Measurements from ENCODE around the gene ZFAND3. TPM values are rescaled to one million over a fixed set of nuclear protein-coding genes. Genes with fewer than 3 reads are reported as not detected.

ZFAND3 gene
- total RNA-seq, 6 experiments from 2014 or later, result 75.2 to 93.2 (median 87.0) TPM

GRCh38 chr6:37974943-37975342 is 155.4 kb downstream of the ZFAND3 start:
- no peak for TF ChIP-seq CTCF (IDR thresholded peaks at IDR 0.05)
- DNase-seq, result no peak
- Mint-ChIP-seq H3K36me3 (ENCODE audit: low read depth) (peaks cover 33% of the 10 kb centered on the region), H3K4me3 (no peak overlapping the region), H3K27ac (no peak overlapping the region), H3K9me3 (peaks cover 17% of the 10 kb centered on the region; the same call in 1 of the 2 replicates), H3K4me1 (ENCODE audit: low read depth) (peaks cover 34% of the 10 kb centered on the region), H3K27me3 (ENCODE audit: insufficient read depth) (no peaks in the 10 kb centered on the region)

GRCh38 chr6:37977715-37978114 is 158.2 kb downstream of the ZFAND3 start:
- Mint-ChIP-seq H3K4me1 (ENCODE audit: low read depth) (peaks cover 56% of the 10 kb centered on the region), H3K36me3 (ENCODE audit: low read depth) (peaks cover 29% of the 10 kb centered on the region), H3K27me3 (ENCODE audit: insufficient read depth) (no peaks in the 10 kb centered on the region), H3K9me3 (peaks cover 13% of the 10 kb centered on the region; the same call in 1 of the 2 replicates), H3K27ac (no peak overlapping the region), H3K4me3 (no peak overlapping the region)
- no peak for TF ChIP-seq CTCF (IDR thresholded peaks at IDR 0.05)
- no peak for DNase-seq

GRCh38 chr6:37979392-37980221 is 160.1 kb downstream of the ZFAND3 start:
- no peak overlapping the region for H3K27ac Mint-ChIP-seq
- no peaks in the 10 kb centered on the region for H3K27me3 Mint-ChIP-seq (ENCODE audit: insufficient read depth)
- H3K4me3 Mint-ChIP-seq, result no peak overlapping the region
- no peak for TF ChIP-seq CTCF (IDR thresholded peaks at IDR 0.05)
- H3K4me1 Mint-ChIP-seq (ENCODE audit: low read depth), result peaks cover 65% of the 10 kb centered on the region
- peaks cover 13% of the 10 kb centered on the region; the same call in 1 of the 2 replicates for H3K9me3 Mint-ChIP-seq
- DNase-seq, result no peak
- H3K36me3 Mint-ChIP-seq (ENCODE audit: low read depth), result peaks cover 23% of the 10 kb centered on the region

GRCh38 chr6:37980222-37980595 is 160.7 kb downstream of the ZFAND3 start:
- peaks cover 8% of the 10 kb centered on the region; the same call in 1 of the 2 replicates for H3K9me3 Mint-ChIP-seq
- no peak for TF ChIP-seq CTCF (IDR thresholded peaks at IDR 0.05)

GRCh38 chr6:37981626-37982025 is 162.1 kb downstream of the ZFAND3 start:
- no peaks in the 10 kb centered on the region for H3K27me3 Mint-ChIP-seq (ENCODE audit: insufficient read depth)
- peaks cover 75% of the 10 kb centered on the region for H3K4me1 Mint-ChIP-seq (ENCODE audit: low read depth)
- H3K36me3 Mint-ChIP-seq (ENCODE audit: low read depth), result peaks cover 6% of the 10 kb centered on the region; the same call in 1 of the 2 replicates
- H3K4me3 Mint-ChIP-seq, result no peak overlapping the region
- H3K27ac Mint-ChIP-seq, result no peak overlapping the region
- no peaks in the 10 kb centered on the region for H3K9me3 Mint-ChIP-seq
- TF ChIP-seq CTCF (IDR thresholded peaks at IDR 0.05), result no peak
- no peak for DNase-seq

More at GRCh38 chr6:37980222-37980595, 160.7 kb downstream of the ZFAND3 start:
- Mint-ChIP-seq H3K4me3 (no peak overlapping the region), H3K4me1 (ENCODE audit: low read depth) (peaks cover 68% of the 10 kb centered on the region), H3K36me3 (ENCODE audit: low read depth) (peaks cover 17% of the 10 kb centered on the region), H3K27me3 (ENCODE audit: insufficient read depth) (no peaks in the 10 kb centered on the region), H3K27ac (no peak overlapping the region)
- DNase-seq, result no peak
